IPS DF 6.9 (cell line): ENCODE measurements around the gene STKLD1.

ENCODE experiments used
- DNase-seq: peaks from one replicate; pipeline ENCODE4 v3.0.0-alpha.2; 2013; ENCODE audit warnings: low read depth, low spot score
- H3K27ac ChIP-seq: one replicate; pipeline ENCODE4 v1.5.1; 2013; ENCODE audit warnings: low read length, control low read depth
- H3K27me3 ChIP-seq: 2 replicates; pipeline ENCODE4 v1.6.1; 2013; ENCODE audit warnings: mild to moderate bottlenecking, low read length; ENCODE audit not compliant: control insufficient read depth, insufficient read depth
- H3K36me3 ChIP-seq: 2 replicates; pipeline ENCODE4 v1.6.1; 2013; ENCODE audit warnings: low read length; ENCODE audit not compliant: control insufficient read depth, insufficient read depth
- H3K4me1 ChIP-seq: 2 replicates; pipeline ENCODE4 v1.6.1; 2013; ENCODE audit warnings: low read length; ENCODE audit not compliant: control insufficient read depth, insufficient read depth
- H3K4me3 ChIP-seq: 2 replicates; pipeline ENCODE4 v1.5.1; 2013; ENCODE audit warnings: mild to moderate bottlenecking, low read length
- H3K9me3 ChIP-seq: 2 replicates; pipeline ENCODE4 v1.6.1; 2013; ENCODE audit warnings: low read length, inconsistent platforms; ENCODE audit not compliant: control insufficient read depth, insufficient read depth
- WGBS: extraction: QIAGEN DNeasy Blood & Tissue Kit; methylation state at CpG from one replicate; pipeline ENCODE4 v1.1.7; 2013; ENCODE audit warnings: mixed read lengths, missing lambda C conversion rate; ENCODE audit not compliant: insufficient read length, insufficient coverage; 5-methylcytosine and 5-hydroxymethylcytosine counted together

The STKLD1 gene

DNA sequence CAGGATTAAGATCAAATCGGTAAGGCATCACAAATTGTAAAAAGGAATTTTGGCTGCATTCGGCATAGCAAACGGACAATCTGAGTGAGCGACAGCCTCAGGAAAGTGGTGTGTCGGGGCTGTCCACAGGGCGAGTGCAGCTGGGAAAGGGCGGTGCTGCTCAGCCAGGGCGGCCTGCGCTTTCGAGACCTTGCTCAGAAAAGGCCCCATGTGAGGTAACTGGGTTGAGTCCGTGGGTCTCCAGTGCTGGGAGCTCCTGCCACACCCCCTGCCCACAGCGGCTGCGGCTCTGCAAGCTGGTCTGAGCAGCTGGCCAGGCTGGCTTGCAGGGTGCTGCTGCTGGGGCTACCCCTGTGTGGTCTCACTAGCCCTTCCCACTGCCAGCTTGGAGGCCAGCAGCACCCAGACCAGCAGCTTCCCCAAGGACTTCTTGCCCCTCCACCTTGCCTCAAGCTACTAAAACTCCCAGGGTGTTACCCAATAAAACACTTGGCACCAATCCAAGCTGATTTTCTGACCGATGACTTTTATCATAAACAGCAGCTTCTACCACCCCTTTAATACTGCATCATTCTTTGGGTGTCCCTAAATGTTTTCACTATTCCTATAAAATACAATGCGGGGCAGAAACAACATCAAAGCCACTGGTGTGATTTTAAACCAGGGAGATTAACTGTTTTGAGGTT, 13.7 kb upstream of the STKLD1 start:
- WGBS: no CpG with 5 or more reads among the region's 15 CpGs
- no peak overlapping the region for H3K4me3 ChIP-seq
- peaks cover 32% of the 10 kb centered on the region for H3K36me3 ChIP-seq

GRCh38 chr9:133366435-133366834, 9.7 kb upstream of the STKLD1 start:
- Histone ChIP-seq H3K27me3 (no peaks in the 10 kb centered on the region), H3K27ac (no peak overlapping the region), H3K4me1 (no peaks in the 10 kb centered on the region), H3K36me3 (peaks cover 32% of the 10 kb centered on the region), H3K4me3 (no peak overlapping the region), H3K9me3 (no peaks in the 10 kb centered on the region)
- no CpG with 5 or more reads among the region's 11 CpGs for WGBS
- no peak for DNase-seq

More for the DNA sequence above, 13.7 kb upstream of the STKLD1 start:
- Histone ChIP-seq H3K4me1 (no peaks in the 10 kb centered on the region), H3K27me3 (no peaks in the 10 kb centered on the region), H3K27ac (no peak overlapping the region), H3K9me3 (no peaks in the 10 kb centered on the region)
- DNase-seq: no peak

GRCh38 chr9:133367221-133367620, 8.9 kb upstream of the STKLD1 start:
- Histone ChIP-seq H3K4me1 (no peaks in the 10 kb centered on the region), H3K4me3 (no peak overlapping the region), H3K9me3 (no peaks in the 10 kb centered on the region), H3K27ac (no peak overlapping the region), H3K27me3 (no peaks in the 10 kb centered on the region), H3K36me3 (peaks cover 34% of the 10 kb centered on the region)
- no CpG with 5 or more reads among the region's 22 CpGs for WGBS
- DNase-seq: no peak

- Histone ChIP-seq H3K9me3 (no peaks in the 10 kb centered on the region), H3K27me3 (no peaks in the 10 kb centered on the region), H3K27ac (no peak overlapping the region), H3K4me1 (no peaks in the 10 kb centered on the region), H3K4me3 (no peak overlapping the region), H3K36me3 (peaks cover 32% of the 10 kb centered on the region)
- WGBS: no CpG with 5 or more reads among the region's 10 CpGs
- DNase-seq: no peak
These were observed 8.4 kb upstream of the STKLD1 start for GRCh38 chr9:133367778-133368177.

DNA sequence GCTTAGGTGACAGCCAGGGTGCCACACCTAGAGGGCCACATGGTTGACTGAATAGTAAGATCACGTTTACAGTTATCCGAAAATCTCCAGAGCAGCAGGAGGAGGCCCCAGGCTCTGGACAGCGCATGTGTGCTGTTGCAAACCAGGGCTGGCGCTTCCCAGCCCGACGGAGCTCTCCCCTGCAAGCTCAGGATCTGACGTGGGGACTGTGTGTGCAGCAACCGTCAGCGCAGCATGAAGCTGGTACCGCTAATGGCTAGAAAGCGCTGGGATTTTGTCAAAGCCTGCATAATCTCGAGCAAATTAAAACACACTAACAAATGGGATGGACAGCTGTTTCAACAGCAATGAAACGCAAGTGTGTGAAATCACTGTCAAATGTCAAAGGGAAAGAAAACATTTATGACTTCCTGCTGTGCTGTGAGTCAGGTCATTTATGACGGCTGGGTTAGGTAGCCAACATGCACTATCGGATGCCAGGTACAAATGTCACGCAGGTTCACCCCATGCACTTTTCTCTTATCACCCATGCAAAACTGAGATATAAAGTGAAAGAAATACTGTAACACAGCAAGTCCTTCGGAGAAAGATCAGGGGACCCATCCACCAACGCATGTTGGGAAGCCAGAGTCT, 7.8 kb upstream of the STKLD1 start:
- H3K27me3 ChIP-seq: no peaks in the 10 kb centered on the region
- peaks cover 28% of the 10 kb centered on the region for H3K36me3 ChIP-seq
- no CpG with 5 or more reads among the region's 18 CpGs for WGBS

GRCh38 chr9:133369422-133369821, 6.7 kb upstream of the STKLD1 start:
- Histone ChIP-seq H3K4me1 (no peaks in the 10 kb centered on the region), H3K27ac (no peak overlapping the region), H3K4me3 (no peak overlapping the region), H3K36me3 (peaks cover 27% of the 10 kb centered on the region), H3K27me3 (no peaks in the 10 kb centered on the region), H3K9me3 (no peaks in the 10 kb centered on the region)
- no peak for DNase-seq
- WGBS: no CpG with 5 or more reads among the region's 6 CpGs

More for the DNA sequence above, 7.8 kb upstream of the STKLD1 start:
- no peak overlapping the region for H3K27ac ChIP-seq
- no peaks in the 10 kb centered on the region for H3K9me3 ChIP-seq
- H3K4me3 ChIP-seq: no peak overlapping the region
- no peak for DNase-seq
- H3K4me1 ChIP-seq: no peaks in the 10 kb centered on the region

DNA sequence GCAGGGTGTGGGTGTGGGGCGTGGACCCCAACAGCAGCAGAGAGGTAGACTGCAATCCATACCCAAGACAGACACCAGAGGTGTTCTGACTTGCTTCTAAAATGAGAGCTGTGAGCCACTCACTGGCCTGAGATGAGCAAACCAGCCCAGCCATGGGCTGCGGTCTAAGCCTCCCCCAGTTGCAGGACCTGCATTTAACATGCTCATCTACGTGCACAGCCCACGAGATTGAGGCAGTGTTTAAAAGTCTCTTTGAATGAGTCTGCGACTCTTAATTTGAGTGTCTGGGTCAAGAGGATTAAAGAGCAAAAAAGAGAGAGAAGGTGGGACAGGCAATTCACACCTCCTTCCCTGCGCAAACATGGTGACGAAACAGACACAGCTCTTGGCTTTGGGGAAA, 6.2 kb upstream of the STKLD1 start:
- Histone ChIP-seq H3K27me3 (no peaks in the 10 kb centered on the region), H3K27ac (no peak overlapping the region), H3K4me1 (no peaks in the 10 kb centered on the region), H3K36me3 (peaks cover 24% of the 10 kb centered on the region), H3K9me3 (no peaks in the 10 kb centered on the region), H3K4me3 (no peak overlapping the region)
- WGBS: no CpG with 5 or more reads among the region's 7 CpGs
- no peak for DNase-seq

DNA sequence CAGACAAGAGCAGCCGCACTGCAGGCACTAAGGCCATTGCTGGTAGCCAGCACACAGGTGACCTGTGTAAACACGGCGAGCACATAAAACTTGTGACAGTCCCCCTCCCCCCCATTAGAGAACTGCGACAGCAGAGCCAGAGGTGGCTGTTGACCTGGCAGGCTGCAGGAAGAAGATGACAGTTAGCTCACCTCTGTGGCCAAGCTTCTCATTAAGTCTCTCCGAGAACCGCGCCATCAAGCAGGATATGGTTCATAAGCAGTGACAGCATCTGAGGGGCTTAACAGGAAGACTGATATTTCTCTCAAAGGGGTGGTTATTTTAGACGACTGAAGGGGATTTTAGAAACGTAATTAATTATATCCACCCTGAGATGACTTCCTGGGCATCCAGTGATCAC, 5.5 kb upstream of the STKLD1 start:
- H3K27me3 ChIP-seq: no peaks in the 10 kb centered on the region
- no CpG with 5 or more reads among the region's 9 CpGs for WGBS
- DNase-seq: no peak
- no peaks in the 10 kb centered on the region for H3K9me3 ChIP-seq
- peaks cover 23% of the 10 kb centered on the region for H3K36me3 ChIP-seq
- no peak overlapping the region for H3K27ac ChIP-seq
- H3K4me3 ChIP-seq: no peak overlapping the region
- no peaks in the 10 kb centered on the region for H3K4me1 ChIP-seq

DNA sequence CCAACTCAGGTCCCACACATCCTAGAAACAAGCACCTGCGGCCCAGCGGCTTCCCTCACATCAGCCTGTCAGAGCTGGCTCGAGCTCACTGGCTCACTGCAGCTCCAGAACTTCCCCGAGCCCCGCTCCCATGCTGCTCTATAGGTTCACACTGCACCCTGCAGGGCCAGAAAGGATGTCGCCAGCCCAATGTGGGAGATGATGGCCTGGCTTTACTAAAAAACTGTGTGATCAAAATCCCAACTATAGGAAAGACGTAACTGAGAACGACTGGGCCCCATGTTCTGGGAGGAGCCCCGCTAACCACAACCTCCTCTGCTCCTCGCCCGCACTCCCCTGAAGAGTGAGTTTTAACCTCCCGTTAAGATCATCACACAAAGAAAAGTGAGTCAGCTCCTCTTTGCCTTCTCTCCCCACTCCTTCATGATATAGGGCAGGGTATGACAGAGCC, 4.9 kb upstream of the STKLD1 start:
- DNase-seq: no peak
- Histone ChIP-seq H3K9me3 (no peaks in the 10 kb centered on the region), H3K27ac (no peak overlapping the region), H3K4me1 (no peaks in the 10 kb centered on the region), H3K4me3 (no peak overlapping the region), H3K36me3 (peaks cover 17% of the 10 kb centered on the region), H3K27me3 (no peaks in the 10 kb centered on the region)
- no CpG with 5 or more reads among the region's 12 CpGs for WGBS

DNA sequence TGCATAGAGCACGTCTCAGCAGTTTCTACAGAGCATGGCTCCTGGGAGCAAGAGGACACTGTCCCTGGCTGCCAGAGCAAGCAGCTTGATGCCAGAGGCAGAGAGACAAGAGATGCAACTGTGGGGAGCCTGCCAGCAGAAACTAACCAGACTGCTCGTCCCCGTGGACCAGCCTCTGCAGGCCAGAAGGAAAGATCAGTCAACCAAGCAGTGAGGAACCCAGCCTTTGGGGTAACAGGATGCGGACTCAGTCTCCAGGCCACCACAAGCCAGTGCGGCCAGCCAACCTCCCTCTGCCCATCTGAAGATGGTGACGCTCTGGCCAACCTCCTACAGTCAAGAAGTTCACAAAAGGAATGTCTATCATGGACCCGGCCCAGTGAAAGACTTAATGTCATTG, 4.0 kb upstream of the STKLD1 start:
- H3K36me3 ChIP-seq: peaks cover 12% of the 10 kb centered on the region
- H3K9me3 ChIP-seq: no peaks in the 10 kb centered on the region
- no peaks in the 10 kb centered on the region for H3K4me1 ChIP-seq
- WGBS: no CpG with 5 or more reads among the region's 7 CpGs
- no peak overlapping the region for H3K4me3 ChIP-seq
- DNase-seq: no peak
- H3K27me3 ChIP-seq: no peaks in the 10 kb centered on the region
- no peak overlapping the region for H3K27ac ChIP-seq
